Measurements from ENCODE around the gene MX1. TPM values are rescaled to one million over a fixed set of nuclear protein-coding genes. Genes with fewer than 3 reads are reported as not detected.
A peak's percentile ranks its signal among the peaks of the same experiment; 100 is the strongest.
"Not testable (repeated sequence)": the region's sequence is repeated elsewhere in the genome, so short reads cannot be mapped to it uniquely, and the experiment has no call there.

Gene MX1
- total and polyA plus RNA-seq, 12 donors: 14.0 to 44.4 (median 26.4) TPM

DNA sequence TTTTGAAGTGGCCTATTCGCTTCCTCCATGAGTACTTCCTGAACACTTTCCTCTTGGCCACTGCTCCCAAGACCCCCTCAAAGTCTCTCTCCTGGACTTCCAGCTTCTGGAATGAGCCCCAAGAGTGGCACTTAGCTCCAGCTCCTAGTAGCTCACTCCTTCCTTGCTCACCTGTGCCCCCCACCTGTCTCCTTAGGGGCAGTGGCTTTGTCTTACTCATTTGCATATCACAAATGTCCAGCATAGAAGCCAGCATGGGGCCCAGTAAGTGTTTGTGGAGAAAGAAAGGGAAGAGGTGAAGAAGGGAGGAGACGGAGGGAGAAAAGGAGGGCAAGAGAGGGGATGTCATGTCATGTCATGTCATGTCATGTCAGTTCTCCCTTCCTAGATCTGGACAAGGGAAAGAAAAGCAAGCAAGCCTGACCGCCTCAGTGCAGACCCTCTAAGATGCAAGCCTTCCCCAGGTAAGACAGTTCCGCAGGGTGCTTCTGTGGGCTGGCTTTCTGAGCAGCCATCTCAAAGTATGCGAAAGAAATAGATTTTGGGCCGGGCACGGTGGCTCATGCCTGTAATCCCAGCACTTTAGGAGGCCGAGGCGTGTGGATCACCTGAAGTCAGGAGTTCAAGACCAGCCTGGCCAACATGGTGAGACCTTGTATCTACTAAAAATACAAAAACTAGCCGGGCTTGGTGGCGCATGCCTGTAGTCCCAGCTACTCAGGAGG is 6.9 kb upstream of the MX1 start:
- H3K27me3 ChIP-seq: no peaks in the 10 kb centered on the region
- WGBS, 4 donors: 91 to 96% (median 93%) methylated on average over 11 of the region's 11 CpGs

DNA sequence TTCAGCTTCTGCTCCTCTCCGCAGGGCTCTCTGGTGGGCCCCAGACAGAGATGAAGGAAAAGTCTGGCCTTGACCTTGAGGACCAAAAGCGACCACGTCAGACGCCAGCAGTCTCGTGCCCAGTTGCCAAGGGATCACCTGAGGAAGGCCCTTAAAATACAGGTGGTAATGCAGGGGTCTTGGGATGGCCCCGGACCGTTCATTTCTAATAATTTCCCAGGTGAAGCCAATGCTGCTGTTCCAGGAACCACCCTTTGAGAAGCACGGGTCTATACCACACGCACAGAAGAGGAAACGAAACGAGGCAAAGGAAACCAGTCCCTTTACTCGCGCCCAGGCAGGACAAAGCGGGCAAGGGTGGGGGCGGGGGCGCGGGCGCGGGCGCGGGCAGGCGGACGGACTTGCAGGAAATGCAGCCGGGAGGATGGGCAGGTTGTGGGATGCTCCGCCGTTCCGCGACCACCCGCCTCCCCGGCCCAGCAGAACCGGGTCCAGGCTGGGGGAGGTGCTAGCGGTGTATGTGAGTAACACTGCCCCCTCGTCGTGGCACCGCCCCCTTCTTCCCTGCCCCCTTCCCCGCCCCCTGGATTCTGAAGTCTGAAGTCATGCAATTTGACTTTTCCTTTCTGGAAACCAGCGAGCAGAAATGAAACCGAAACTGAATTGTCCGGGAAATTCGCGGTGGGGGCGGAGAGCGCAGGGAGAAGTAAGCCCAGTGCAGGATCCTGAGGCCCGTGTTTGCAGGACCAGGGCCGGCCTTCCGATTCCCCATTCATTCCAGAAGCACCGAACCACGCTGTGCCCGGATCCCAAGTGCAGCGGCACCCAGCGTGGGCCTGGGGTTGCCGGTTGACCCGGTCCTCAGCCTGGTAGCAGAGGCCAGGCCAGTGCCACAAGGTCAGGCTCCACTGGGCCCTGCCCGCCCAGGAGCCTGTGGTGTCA is 5.8 kb upstream of the MX1 start:
- intact Hi-C loops (cut with DNase I): no loop called here

More for the DNA sequence above, 6.9 kb upstream of the MX1 start:
- intact Hi-C loops (cut with DNase I): no loop called here
- Histone ChIP-seq H3K4me1 (replicated peaks in 1 of 2) (peaks cover 0 to 6% of the 10 kb centered on the region in 2 donors), H3K4me3 (no peak overlapping the region), H3K36me3 (replicated peaks in 1 of 2) (no peaks in the 10 kb centered on the region), H3K27ac (peak overlapping the region in 2 of 5 donors; percentile 62 to 89), H3K9me3 (replicated peaks in 1 of 3) (no peaks in the 10 kb centered on the region)
- TF ChIP-seq POLR2A (IDR thresholded peaks at IDR 0.05): no peak
- TF ChIP-seq, protein P1, sequence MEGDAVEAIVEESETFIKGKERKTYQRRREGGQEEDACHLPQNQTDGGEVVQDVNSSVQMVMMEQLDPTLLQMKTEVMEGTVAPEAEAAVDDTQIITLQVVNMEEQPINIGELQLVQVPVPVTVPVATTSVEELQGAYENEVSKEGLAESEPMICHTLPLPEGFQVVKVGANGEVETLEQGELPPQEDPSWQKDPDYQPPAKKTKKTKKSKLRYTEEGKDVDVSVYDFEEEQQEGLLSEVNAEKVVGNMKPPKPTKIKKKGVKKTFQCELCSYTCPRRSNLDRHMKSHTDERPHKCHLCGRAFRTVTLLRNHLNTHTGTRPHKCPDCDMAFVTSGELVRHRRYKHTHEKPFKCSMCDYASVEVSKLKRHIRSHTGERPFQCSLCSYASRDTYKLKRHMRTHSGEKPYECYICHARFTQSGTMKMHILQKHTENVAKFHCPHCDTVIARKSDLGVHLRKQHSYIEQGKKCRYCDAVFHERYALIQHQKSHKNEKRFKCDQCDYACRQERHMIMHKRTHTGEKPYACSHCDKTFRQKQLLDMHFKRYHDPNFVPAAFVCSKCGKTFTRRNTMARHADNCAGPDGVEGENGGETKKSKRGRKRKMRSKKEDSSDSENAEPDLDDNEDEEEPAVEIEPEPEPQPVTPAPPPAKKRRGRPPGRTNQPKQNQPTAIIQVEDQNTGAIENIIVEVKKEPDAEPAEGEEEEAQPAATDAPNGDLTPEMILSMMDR (IDR thresholded peaks at IDR 0.05): no peak
- peak in 1 of 7 donors; percentile 13 for DNase-seq

DNA sequence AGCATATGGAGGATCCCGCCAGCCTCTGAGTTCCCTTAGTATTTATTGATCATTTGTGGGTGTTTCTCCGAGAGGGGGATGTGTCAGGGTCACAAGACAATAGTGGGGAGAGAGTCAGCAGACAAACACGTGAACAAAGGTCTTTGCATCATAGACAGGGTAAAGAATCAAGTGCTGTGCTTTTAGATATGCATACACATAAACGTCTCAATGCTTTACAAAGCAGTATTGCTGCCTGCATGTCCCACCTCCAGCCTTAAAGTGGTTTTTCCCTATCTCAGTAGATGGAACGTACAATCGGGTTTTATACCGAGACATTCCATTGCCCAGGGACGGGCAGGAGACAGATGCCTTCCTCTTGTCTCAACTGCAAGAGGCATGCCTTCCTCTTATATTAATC is 5.0 kb upstream of the MX1 start:
- H3K27me3 ChIP-seq; intact Hi-C loops (cut with DNase I); H3K4me1 ChIP-seq (replicated peaks in 1 of 2); DNase-seq; H3K36me3 ChIP-seq (replicated peaks in 1 of 2); H3K9me3 ChIP-seq (replicated peaks in 1 of 3): not testable (repeated sequence)
- H3K4me3 ChIP-seq: peak overlapping the region in 1 of 4 donors; percentile 68
- 45 to 59% (median 56%) methylated on average over 6 to 8 of the region's 8 CpGs for WGBS, 4 donors
- peak overlapping the region in 3 of 5 donors; percentile 62 to 89 (median 86) for H3K27ac ChIP-seq

More for the DNA sequence above, 5.8 kb upstream of the MX1 start:
- Histone ChIP-seq H3K36me3 (replicated peaks in 1 of 2) (no peaks in the 10 kb centered on the region), H3K4me3 (peak overlapping the region in 3 of 4 donors; percentile 21 to 68 (median 28)), H3K9me3 (replicated peaks in 1 of 3) (no peaks in the 10 kb centered on the region), H3K27me3 (no peaks in the 10 kb centered on the region), H3K27ac (peak overlapping the region; percentile 55 to 89 (median 62)), H3K4me1 (replicated peaks in 1 of 2) (peaks cover 0 to 6% of the 10 kb centered on the region in 2 donors)
- 3 to 6% (median 4%) methylated on average over 28 to 54 of the region's 54 CpGs for WGBS, 4 donors
- TF ChIP-seq POLR2A (IDR thresholded peaks at IDR 0.05): peak in 1 of 2 donors; percentile 28
- TF ChIP-seq, protein P1 (IDR thresholded peaks at IDR 0.05): peak in 1 of 6 experiments; percentile 12
- peak; percentile 79 to 93 (median 85) for DNase-seq

DNA sequence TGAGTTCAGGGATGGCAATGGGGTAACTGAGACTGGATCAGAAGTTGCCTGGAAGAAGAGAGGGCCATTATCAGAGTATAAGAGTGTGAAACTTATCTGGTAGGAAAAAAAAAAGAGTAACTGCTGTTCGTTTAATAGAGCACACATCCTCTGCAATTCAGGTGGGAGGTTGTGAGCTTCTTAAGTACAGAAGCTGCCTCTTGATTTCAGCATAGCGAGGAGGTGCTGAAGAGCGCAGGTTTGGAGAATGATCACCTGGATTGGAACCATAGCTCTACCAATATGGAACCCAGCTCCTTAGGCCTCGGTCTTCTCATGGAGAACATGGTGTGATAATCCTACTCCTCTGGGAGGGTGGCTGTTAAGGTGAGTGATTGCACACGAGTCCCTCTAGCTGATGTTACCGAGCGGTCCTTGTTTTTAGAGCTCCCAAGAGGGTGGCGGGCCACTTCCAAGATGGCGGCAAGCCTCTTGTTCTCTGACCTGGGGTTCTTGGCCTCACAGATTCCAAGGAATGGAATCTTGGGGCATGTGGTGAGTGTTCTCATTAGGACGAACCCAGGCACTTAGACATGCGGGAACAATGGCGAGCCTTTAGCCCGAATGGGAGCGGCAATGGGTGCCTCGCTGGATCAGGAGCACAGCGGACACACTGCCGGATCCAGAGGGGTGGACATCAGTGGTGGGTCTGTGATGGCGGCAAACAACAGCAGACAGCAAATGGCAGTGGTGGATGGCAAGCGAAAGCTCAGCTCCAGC is 3.3 kb upstream of the MX1 start:
- H3K27ac ChIP-seq: no peak overlapping the region
- peaks cover 6 to 15% of the 10 kb centered on the region in 2 donors for H3K4me1 ChIP-seq (replicated peaks in 1 of 2)
- H3K4me3 ChIP-seq: no peak overlapping the region
- intact Hi-C loops (cut with DNase I): no loop called here
- no peaks in the 10 kb centered on the region for H3K9me3 ChIP-seq (replicated peaks in 1 of 3)
- 93 to 97% (median 96%) methylated on average over 14 to 19 of the region's 19 CpGs for WGBS, 4 donors
- DNase-seq: no peak
- no peaks in the 10 kb centered on the region for H3K36me3 ChIP-seq (replicated peaks in 1 of 2)
- no peak for TF ChIP-seq POLR2A (IDR thresholded peaks at IDR 0.05)
- TF ChIP-seq, protein P1 (IDR thresholded peaks at IDR 0.05): no peak
- H3K27me3 ChIP-seq: no peaks in the 10 kb centered on the region

DNA sequence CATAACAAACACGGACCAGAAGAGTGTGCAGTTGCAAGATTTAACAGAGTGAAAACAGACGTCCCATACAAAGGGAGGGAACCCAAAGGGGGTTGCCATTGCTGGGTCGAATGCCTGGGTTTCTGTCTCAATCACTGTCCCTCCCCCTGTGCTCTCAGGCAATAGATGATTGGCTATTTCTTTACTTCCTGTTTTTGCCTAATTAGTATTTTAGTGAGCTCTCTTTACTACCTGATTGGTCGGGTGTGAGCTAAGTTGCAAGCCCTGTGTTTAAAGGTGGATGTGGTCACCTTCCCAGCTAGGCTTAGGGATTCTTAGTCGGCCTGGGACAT is 2.8 kb upstream of the MX1 start:
- H3K4me3 ChIP-seq; H3K27me3 ChIP-seq; intact Hi-C loops (cut with DNase I); H3K27ac ChIP-seq; DNase-seq; H3K36me3 ChIP-seq (replicated peaks in 1 of 2); H3K9me3 ChIP-seq (replicated peaks in 1 of 3): not testable (repeated sequence)
- 75 to 87% (median 80%) methylated on average over 5 of the region's 5 CpGs for WGBS, 4 donors
- H3K4me1 ChIP-seq (replicated peaks in 1 of 2): peaks cover 6 to 15% of the 10 kb centered on the region in 2 donors

All from adrenal gland (tissue), 12 donors.